ENCODE data around the gene LENEP. TPM values are rescaled to one million over a fixed set of nuclear protein-coding genes. Genes with fewer than 3 reads are reported as not detected.

Gene LENEP
- total RNA-seq, 3 donors from 2014 or later: not detected

GRCh38 chr1:155026588-155026987 is 33.2 kb downstream of the LENEP start:
- Histone ChIP-seq H3K27me3 (no peaks in the 10 kb centered on the region), H3K27ac (peak overlapping the region in 1 of 2 donors; percentile 58), H3K4me1 (peaks cover 0 to 3% of the 10 kb centered on the region in 2 donors), H3K4me3 (no peak overlapping the region), H3K9me3 (no peaks in the 10 kb centered on the region), H3K36me3 (no peaks in the 10 kb centered on the region)
- no peak for TF ChIP-seq CTCF (IDR thresholded peaks at IDR 0.05)
- TF ChIP-seq POLR2AphosphoS5 (IDR thresholded peaks at IDR 0.05): no peak
- intact Hi-C loops (cut with DNase I; ENCODE audit: low total_unique reads): no loop called here
- DNase-seq (ENCODE audit: low spot score in 2 of 2): no peak

GRCh38 chr1:155029513-155030242 is 36.3 kb downstream of the LENEP start:
- Histone ChIP-seq H3K4me1 (no peaks in the 10 kb centered on the region), H3K4me3 (no peak overlapping the region), H3K36me3 (no peaks in the 10 kb centered on the region), H3K9me3 (no peaks in the 10 kb centered on the region), H3K27me3 (no peaks in the 10 kb centered on the region), H3K27ac (no peak overlapping the region)
- intact Hi-C loops (cut with DNase I; ENCODE audit: low total_unique reads): no loop called here
- DNase-seq (ENCODE audit: low spot score in 2 of 2): no peak
- TF ChIP-seq POLR2A (IDR thresholded peaks at IDR 0.05): no peak
- no peak for TF ChIP-seq POLR2AphosphoS5 (IDR thresholded peaks at IDR 0.05)
- TF ChIP-seq CTCF (IDR thresholded peaks at IDR 0.05): no peak

DNA sequence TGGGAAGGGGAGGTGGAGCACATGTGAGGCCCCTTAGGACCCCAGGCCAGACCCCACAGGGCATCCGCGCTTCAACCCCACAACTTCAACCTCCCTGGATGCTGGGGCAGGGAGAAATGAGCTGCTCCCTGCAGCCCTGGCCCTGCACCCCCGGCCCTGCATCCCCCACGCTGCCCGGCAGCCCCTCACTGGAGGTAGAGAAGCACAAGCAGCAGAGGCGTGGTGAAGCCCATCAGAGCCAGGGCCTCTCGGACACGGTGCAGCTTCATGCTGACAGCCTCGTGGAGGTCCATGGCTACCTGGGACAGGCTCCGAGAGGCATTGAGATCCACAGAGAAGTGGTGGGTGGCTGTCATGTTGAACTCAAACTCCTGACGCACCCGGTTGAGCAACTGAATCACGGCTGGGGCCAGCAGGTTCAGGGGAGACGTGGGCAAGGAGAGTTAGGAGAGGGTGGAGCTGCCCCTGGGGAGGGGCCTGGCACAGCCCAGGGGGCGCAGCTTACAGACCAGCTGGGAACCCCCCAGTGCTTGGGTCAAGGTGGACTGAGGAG is 36.9 kb downstream of the LENEP start:
- H3K4me3 ChIP-seq: no peak overlapping the region
- H3K9me3 ChIP-seq: no peaks in the 10 kb centered on the region
- no peaks in the 10 kb centered on the region for H3K4me1 ChIP-seq
- no peaks in the 10 kb centered on the region for H3K27me3 ChIP-seq
- H3K36me3 ChIP-seq: no peaks in the 10 kb centered on the region
- no peak for TF ChIP-seq POLR2AphosphoS5 (IDR thresholded peaks at IDR 0.05)
- no peak for TF ChIP-seq CTCF (IDR thresholded peaks at IDR 0.05)
- no peak for TF ChIP-seq POLR2A (IDR thresholded peaks at IDR 0.05)
- H3K27ac ChIP-seq: no peak overlapping the region
- no peak for DNase-seq (ENCODE audit: low spot score in 2 of 2)
- intact Hi-C loops (cut with DNase I; ENCODE audit: low total_unique reads): no loop called here

DNA sequence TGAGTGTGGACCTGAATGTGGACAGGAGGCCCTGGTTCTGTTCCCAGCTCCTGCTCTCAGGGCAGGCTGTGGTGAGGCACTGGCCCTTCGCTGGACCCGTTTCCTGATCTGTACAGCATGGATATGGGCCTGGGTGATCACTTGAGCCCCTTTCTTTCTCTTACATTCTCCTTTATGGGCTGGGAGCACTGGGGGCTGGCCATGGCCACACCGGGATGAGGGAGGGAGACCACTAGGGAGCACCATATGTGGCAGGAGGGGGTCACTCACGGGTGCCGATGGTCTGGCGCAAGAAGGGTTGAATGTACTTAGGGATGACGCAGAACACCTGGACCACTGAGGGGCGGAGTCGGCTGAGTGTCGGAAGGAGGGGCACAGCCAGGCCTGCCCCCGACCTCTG is 37.5 kb downstream of the LENEP start:
- TF ChIP-seq POLR2A (IDR thresholded peaks at IDR 0.05) (no peak), CTCF (IDR thresholded peaks at IDR 0.05) (no peak), POLR2AphosphoS5 (IDR thresholded peaks at IDR 0.05) (no peak)
- Histone ChIP-seq H3K9me3 (no peaks in the 10 kb centered on the region), H3K27ac (no peak overlapping the region), H3K36me3 (no peaks in the 10 kb centered on the region), H3K27me3 (no peaks in the 10 kb centered on the region), H3K4me3 (no peak overlapping the region), H3K4me1 (no peaks in the 10 kb centered on the region)
- intact Hi-C loops (cut with DNase I; ENCODE audit: low total_unique reads): no loop called here
- no peak for DNase-seq (ENCODE audit: low spot score in 2 of 2)

DNA sequence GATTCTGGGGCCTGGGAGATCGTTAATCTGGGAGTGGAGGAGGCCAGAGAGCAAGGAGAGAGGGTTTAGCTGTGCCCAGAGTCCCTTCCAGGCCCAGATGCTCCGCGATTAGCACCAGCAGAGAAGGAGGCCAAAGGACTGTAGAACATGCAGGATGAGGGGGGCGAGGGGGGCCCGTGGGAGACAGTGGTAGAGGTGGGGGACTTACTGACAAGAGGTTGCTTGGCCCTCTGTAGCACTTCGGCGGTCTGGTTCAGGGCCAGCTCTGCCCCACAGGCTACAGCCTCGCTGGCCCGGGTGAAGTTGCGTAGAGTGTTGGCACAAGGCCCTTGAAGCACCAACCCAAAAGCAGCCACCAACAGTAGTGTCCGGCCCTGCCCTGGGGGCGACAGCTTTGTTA is 39.5 kb downstream of the LENEP start:
- Histone ChIP-seq H3K4me1 (no peaks in the 10 kb centered on the region), H3K27ac (no peak overlapping the region), H3K4me3 (no peak overlapping the region), H3K27me3 (no peaks in the 10 kb centered on the region), H3K36me3 (no peaks in the 10 kb centered on the region), H3K9me3 (no peaks in the 10 kb centered on the region)
- DNase-seq (ENCODE audit: low spot score in 2 of 2): no peak
- intact Hi-C loops (cut with DNase I; ENCODE audit: low total_unique reads): no loop called here
- TF ChIP-seq POLR2AphosphoS5 (IDR thresholded peaks at IDR 0.05): no peak
- no peak for TF ChIP-seq POLR2A (IDR thresholded peaks at IDR 0.05)
- no peak for TF ChIP-seq CTCF (IDR thresholded peaks at IDR 0.05)
